GM21515 (cell line): ENCODE results near the gene KLHL40.
"Not testable (repeated sequence)": the region's sequence is repeated elsewhere in the genome, so short reads cannot be mapped to it uniquely, and the experiment has no call there.

ENCODE experiments used
- ATAC-seq: cut with Tn5 transposase; IDR thresholded peaks from one replicate; pipeline ENCODE4 v1.9.1; 2021; ENCODE audit not compliant: unreplicated experiment

KLHL40 gene

DNA sequence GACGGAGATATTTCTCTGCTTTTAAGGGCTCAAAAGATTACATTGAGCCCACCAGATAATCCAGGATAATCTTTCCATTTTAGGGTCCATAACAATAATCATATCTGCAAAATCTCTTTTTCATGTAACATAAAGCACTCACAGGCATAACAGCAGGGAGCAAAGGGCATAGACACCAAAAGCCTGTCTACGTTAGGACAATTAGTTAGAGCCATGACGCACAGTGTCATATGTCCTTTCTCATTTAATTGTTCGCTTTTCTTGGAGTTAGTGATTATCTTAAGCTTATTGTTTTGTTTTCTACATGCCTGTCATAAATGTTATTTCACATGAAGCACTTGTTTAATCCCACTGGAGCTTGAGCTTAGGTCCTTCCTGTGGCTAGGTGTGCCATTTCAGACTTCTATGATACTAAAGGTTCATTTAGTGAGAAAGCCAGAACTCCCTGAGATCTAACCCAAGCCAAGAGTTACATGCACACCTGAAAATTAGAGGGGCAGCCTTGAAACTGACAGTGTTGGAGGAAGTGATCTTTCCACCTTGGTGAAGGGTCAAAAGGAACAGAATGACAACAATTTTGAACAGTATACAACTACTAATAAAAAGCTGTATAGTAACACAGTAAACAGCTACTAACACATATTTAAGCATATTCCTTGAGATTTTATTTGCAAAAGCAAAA, 29.0 kb downstream of the KLHL40 start:
- no peak for ATAC-seq

GRCh38 chr3:42717306-42717705, 32.0 kb downstream of the KLHL40 start:
- ATAC-seq = no peak

DNA sequence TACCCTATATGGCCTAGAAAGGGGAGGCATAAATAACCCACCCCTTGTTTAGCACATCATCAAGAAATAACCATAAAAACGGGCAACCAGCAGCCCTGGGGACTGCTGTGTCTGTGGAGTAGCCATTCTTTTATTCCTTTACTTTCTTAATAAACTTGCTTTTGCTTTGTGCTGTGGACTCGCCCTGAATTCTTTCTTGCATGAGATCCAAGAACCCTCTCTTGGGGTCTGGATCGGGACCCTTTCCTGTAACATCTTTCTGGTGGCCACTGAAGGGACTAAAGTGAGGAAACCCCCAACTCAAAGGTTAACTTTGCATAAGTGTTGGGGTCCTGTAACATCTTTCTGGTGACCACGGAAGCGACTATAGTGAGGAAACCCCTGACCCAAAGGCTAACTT, 33.0 kb downstream of the KLHL40 start:
- ATAC-seq = no peak

DNA sequence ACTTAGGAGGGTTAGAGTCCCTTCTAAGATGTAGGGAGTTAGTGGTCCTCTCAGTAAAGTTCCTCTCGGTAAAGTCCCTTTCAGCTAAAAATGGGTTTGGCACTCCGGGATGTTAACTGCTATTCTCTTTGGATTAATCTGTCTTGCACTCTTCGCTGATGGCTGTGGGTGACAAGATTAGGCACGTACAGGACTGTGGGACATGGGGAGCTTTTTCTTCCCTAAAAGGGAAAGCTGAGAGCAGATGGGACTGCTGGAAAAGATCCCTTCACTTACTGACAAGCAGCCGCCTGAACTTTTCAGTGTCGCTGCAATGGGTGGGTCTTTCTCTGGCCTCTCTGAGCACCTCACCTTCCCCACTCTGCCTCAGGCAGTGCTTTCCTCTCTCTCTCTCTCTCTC, 33.7 kb downstream of the KLHL40 start:
- ATAC-seq = no peak

- ATAC-seq = no peak
These were observed 34.8 kb downstream of the KLHL40 start for GRCh38 chr3:42720126-42720525.

DNA sequence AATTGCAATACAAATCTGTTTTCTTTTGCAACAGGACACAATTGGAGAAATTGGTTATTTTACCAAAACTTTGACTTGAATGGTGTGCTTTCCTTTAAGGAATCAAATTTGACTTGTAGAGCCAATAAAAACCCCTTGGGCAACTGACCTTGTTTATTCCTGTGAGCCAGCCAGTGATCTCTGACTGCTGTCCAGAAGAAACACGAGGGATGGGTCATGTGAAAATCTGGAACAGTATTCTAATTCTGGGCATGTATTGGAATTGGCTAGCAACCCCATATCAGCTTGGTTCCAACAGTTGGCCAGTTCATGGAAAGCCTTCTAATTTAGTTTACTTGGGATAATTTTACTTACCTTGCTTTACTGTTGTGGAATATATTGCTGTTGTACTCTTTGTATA, 36.4 kb downstream of the KLHL40 start:
- no peak for ATAC-seq

GRCh38 chr3:42722442-42722841, 37.1 kb downstream of the KLHL40 start:
- ATAC-seq = not testable (repeated sequence)

- ATAC-seq = no peak
These were observed 37.9 kb downstream of the KLHL40 start for GRCh38 chr3:42723219-42723618.

- ATAC-seq = no peak
These were observed 40.1 kb downstream of the KLHL40 start for GRCh38 chr3:42725454-42725853.

- no peak for ATAC-seq
These were observed 42.7 kb downstream of the KLHL40 start for GRCh38 chr3:42728056-42728455.

GRCh38 chr3:42728668-42729364, 43.5 kb downstream of the KLHL40 start:
- ATAC-seq = no peak

GRCh38 chr3:42729404-42730145, 44.2 kb downstream of the KLHL40 start:
- ATAC-seq = no peak

- ATAC-seq = no peak
These were observed 45.0 kb downstream of the KLHL40 start for GRCh38 chr3:42730294-42730693.

- ATAC-seq = no peak
These were observed 45.5 kb downstream of the KLHL40 start for GRCh38 chr3:42730706-42731420.

DNA sequence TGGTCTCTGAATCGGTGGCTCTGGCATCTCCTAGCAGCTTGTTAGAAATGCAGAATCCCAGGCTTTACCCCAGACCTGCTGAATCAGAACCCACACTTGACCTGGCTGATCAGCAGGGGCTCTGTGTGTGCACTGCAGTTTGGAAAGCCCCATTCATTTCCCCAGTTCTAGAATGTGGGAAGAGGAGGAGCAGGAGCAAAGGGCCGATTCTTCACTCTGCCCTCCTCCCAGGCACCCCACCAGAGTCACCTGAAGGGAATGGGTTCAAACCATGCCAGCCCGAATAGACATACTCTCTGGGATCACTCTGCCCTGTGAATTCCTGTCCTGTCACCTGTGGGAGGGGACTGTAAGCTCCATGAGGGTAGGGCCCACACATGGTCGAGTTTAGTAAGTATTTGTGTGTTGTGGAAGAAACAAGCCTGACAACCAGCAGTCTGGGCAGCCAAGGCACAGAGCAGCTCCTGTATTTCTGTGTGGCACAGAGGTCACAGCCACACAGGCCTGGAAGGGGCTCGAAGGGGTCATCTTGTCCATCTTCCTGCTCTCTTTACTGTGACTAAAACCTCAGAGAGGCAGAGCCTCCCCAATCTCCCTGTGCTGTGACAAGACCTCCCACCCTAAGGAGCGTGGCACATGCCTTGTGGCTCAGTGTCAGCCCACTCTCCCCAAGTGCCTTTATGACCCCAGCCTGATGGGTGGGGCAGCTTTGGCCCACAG, 46.3 kb downstream of the KLHL40 start:
- ATAC-seq = no peak

DNA sequence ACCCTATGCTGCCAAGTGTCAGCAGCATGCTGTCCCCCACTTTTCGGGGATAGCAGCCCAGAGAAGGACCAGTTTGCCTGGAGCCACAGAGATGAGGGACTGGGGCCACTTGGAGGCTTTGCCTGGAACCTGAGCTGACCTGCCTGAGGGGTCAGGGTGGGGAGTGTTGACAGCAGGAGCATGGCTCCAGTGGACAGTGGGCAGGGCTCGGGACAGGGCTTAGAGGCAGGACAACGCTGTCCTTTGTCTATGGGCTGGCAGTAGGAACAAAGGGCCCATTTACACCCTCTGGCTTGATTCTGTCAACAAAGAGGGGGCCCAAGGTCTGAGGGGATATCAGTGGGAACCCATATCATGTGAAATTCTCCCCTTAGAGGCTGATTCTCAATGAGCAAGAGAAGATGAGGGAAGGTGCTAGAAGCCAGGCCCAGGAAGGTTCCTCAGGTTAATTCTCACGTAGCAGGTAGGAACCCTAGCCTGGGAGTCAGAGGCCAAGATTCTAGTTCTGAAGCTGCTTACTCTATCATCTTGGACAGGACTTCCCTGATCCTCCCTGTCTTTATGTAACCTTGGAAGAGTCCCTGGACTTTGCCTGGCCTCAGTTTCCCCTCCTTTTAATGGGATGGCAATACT, 47.0 kb downstream of the KLHL40 start:
- no peak for ATAC-seq

- no peak for ATAC-seq
These were observed 47.6 kb downstream of the KLHL40 start for GRCh38 chr3:42732829-42733459.

DNA sequence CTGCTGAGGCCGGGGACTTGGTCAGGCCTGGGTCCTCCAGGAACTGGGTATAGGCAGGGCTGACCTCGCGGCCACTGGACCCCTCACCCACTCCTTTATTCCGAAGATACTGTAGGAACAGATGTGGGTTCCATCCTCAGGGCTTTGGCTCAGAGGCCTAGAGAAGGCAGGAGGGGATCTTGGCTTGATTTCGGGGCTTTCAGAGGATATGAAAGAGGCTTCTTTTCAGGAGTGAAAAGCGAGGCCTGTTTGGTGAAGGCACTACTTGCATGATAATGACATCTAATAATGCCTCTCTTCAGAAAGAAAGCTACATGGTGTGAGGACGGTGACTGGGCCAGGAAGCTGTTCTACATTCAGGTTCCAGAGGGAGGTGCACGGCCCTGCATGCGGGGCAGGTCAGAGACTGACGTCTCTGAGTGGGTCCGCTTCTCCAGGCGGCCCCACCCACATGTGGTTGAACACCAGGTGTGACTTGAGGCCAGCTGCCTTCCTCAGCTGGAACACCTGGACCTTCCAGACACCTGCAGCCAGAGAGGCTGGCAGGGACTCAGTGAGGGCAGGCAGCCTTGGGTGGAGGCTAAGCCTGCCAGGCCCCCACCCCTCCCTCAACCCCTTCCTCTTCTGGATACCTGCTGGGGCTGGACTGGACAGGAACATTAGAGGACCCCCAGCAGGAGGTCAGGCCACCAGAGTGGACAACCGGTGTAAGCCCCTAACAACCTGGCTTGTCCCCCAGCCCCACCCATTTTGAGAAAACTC, 48.3 kb downstream of the KLHL40 start:
- no peak for ATAC-seq

GRCh38 chr3:42734263-42734860, 49.0 kb downstream of the KLHL40 start:
- no peak for ATAC-seq
